CD4-positive, alpha-beta T cell treated with Interleukin-2 at 100 ng/mL for 4 hours (primary cell): ENCODE results near the gene PSIP1.
A peak's percentile ranks its signal among the peaks of the same experiment; 100 is the strongest.
"Not testable (repeated sequence)": the region's sequence is repeated elsewhere in the genome, so short reads cannot be mapped to it uniquely, and the experiment has no call there.

Source experiments
- DNase-seq: peaks from one replicate; pipeline ENCODE4 v3.0.0-alpha.2; 2020; ENCODE audit warnings: low spot score

PSIP1 gene

GRCh38 chr9:15430920-15431844, 79.6 kb downstream of the PSIP1 start:
- no peak for DNase-seq

- not testable (repeated sequence) for DNase-seq
These were observed 83.1 kb downstream of the PSIP1 start for GRCh38 chr9:15427702-15428101.

GRCh38 chr9:15426019-15426418, 84.8 kb downstream of the PSIP1 start:
- DNase-seq, result no peak

- DNase-seq, result peak; percentile 18
These were observed 87.4 kb downstream of the PSIP1 start for GRCh38 chr9:15423231-15423985.

GRCh38 chr9:15422372-15423230, 88.2 kb downstream of the PSIP1 start, which contains the start of gene SNAPC3:
Gene SNAPC3, plus strand, starts transcription at chr9:15422876. Its CDS starts 4 bp downstream, at chr9:15422880.
- DNase-seq, result peak; percentile 94

GRCh38 chr9:15421990-15422371, 88.8 kb downstream of the PSIP1 start:
- DNase-seq, result no peak

- no peak for DNase-seq
These were observed 89.2 kb downstream of the PSIP1 start for GRCh38 chr9:15421532-15421931.

- DNase-seq, result no peak
These were observed 90.0 kb downstream of the PSIP1 start for GRCh38 chr9:15420796-15421195.

- no peak for DNase-seq
These were observed 93.1 kb downstream of the PSIP1 start for GRCh38 chr9:15417626-15418025.

- DNase-seq, result peak; percentile 68
These were observed 93.9 kb downstream of the PSIP1 start for GRCh38 chr9:15416880-15417279.
